Erythroblast (primary cell): Measurements from ENCODE around the gene SLC26A1.

Experiments used
- DNase-seq, 2 experiments: peaks; one replicate each; lab custom pipeline; 2025; lab: John Stamatoyannopoulos, UW
- GATA1 ChIP-seq: IDR thresholded peaks from 2 replicates; pipeline ENCODE4 v1.6.1; 2011; ENCODE audit warnings: low read depth, mild to moderate bottlenecking, control low read depth, low read length, moderate library complexity
- POLR2A ChIP-seq: IDR thresholded peaks from 2 replicates; pipeline ENCODE4 v1.6.1; 2011; ENCODE audit warnings: mild to moderate bottlenecking, low read length

The SLC26A1 gene

DNA sequence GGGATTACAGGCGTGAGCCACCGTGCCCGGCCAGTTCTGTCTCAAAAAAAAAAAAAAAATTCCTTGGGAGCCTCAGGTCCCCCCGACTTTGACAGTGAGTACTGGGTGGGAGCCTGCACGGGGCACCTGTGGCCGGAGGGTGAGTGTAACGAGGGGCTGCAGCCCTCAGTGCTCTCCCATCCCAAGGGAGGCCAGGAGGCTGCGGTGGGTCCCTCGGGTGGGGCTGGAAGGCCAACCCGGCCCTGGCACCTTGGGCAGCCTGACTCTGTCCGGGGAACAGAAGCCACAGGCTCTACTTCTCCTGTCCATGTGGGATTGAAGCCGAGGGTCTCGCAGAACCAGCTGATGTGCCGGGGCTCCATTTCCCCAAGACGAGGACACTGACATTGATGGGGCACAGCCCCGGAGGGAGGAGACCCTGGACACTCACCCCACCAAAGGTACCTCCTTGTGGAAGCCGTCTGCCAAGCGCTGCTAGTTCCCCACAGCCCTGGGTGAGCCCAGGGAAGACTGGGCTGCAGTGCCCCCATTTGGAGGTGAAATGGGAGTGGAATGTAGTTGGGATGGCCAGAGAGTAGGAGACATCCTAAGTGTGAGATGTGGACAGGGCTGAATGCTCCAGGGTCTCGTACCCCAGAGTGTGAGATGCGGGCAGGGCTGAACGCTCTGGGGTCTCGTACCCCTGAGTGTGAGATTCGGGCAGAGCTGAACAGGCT lies 2.3 kb upstream of the SLC26A1 start:
- DNase-seq = no peak
- TF ChIP-seq GATA1 (no peak), POLR2A (no peak)

DNA sequence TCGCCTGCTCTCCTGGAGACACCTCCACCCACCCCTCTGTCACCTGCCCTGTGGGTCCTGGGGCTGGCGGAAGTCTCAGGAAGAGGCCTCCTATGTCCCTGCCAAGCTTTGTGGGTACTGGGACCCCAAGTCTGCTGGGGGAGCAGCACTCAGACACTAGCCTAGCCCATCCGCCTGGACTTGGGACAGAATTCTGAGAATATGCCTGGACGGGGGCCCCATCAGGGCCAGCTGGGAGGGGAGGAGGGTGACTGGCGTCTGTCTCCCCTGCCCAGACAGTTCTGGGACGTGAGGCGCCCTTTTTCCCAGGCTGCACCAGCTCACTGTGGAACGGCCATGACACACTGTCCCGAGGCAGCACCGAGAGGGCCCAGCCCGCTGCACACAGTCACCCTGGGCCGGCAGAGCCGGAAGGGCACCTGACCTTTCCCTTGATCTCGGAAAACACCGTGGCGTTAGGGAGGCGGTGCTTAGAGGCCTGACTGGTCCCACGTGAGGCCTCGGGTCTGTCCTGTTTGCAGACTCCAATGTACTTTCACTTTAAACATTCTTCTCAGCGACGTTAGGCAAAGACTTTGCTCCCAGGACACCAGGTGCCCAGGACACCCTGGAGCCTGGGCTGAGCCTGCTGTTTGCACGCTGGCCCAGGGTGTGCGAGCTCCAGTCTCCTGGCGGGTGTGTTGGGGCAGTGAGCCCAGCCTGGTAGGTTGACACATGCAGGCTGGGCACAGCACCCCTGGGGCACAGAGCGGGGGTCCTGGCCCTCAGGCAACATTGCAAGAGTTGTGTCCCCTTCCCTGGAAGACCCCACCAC lies 700 bp downstream of the SLC26A1 start:
- TF ChIP-seq POLR2A = no peak
- no peak for TF ChIP-seq GATA1
- DNase-seq = no peak

DNA sequence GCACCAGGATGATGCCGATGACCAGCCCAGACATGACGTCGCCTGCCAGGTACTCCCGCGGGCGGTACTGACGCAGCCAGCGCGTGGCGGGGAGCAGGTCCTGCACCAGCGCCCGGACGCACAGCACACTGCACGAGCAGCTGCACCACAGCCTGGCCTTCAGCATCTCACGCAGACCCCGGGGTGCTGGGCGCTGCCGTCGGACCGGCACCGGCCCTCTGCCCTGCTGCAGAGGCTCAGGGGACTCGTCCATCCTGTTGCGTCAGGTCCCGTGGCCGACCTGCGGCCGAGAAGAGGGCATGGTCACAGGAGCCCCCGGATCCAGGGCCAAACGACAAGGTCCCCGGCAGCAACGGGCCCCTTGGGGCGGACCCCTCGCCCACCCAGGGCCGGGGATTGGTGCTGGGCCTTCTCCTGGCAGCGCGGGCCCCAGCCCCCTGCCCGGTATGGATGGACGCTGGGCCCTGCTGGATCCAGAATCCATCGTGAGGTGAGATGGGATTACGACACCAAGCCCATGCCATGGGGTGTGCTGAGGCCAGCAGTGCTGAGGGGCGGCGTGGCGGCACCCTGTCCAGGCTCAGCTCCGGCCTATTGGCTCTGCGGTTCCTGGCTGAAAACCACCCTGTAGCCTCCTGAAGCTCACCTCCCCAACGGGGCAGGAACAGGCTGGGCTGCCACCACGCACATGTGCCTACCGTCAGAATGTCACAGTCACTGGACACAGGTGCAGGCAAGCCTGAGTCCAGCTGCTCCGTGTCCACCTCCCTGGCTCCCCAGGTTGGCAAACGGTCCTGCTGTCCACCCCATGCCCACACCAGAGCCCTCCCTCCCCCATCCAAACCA lies 1.5 kb downstream of the SLC26A1 start:
- no peak for TF ChIP-seq POLR2A
- no peak for TF ChIP-seq GATA1
- DNase-seq = no peak

DNA sequence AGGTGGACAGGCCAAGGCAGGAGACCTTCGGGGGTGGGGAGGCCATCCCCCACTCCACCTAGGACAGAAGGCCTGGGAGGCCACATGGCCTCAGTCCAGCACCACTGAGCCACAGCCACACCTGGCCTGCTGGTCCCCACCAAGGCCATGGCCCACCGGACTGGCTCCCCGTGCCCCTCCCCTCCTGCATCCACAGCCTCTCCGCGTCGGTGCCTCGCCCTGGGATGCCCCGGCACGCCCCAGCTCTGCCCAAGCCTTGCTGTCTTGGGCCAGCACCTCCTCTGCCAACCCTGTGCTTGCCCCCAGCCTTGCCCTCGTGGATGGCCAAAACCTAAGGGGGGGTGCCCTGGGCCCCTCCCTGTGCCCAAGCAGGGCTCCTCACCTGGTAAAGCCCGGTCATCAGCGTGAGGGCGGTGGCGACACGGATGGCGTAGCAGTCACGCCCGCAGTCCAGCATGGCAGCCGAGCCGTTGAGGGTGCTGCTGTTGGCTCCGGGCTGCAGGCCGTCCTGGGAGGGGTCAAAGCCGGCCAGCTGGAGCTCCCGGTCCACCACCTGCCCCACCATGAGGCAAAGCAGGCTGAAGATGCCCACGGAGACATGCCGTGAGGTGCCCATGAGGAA lies 2.3 kb downstream of the SLC26A1 start:
- DNase-seq = no peak
- TF ChIP-seq POLR2A (no peak), GATA1 (no peak)

DNA sequence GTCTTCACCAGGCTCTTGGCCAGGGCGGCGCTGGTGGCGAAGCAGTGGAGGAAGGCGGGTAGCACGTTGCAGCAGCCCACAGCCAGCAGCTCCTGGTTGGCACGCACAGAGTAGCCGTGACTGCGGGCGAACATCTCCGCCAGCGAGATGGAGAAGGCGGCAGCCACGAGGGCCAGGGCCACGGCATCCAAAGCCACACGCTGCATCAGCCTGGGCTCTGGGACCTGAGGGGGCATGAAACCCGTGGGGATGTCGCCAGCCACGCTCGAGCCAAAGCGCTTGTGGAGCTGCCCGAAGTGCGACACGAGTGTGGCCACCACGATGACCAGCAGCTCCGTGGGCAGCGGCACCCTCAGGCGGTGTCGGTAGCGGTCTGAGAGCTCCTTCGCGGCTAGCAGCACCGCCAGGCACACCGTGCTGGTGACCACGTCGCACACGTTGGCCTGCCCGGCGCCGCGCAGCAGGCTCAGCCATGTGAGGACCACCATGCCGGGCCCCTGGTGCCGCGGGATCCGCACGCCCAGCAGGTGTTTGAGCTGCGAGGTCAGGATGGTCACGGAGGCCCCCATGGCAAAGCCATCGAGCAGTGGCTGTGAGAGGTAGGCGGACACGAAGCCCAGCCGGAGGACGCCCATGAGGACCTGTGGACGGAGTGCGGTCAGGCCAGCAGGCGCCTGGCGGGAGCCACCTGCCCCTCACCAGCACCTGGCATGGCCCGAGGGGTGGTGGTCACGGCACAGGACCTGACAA lies 3.3 kb downstream of the SLC26A1 start:
- no peak for DNase-seq
- TF ChIP-seq GATA1 (no peak), POLR2A (no peak)

DNA sequence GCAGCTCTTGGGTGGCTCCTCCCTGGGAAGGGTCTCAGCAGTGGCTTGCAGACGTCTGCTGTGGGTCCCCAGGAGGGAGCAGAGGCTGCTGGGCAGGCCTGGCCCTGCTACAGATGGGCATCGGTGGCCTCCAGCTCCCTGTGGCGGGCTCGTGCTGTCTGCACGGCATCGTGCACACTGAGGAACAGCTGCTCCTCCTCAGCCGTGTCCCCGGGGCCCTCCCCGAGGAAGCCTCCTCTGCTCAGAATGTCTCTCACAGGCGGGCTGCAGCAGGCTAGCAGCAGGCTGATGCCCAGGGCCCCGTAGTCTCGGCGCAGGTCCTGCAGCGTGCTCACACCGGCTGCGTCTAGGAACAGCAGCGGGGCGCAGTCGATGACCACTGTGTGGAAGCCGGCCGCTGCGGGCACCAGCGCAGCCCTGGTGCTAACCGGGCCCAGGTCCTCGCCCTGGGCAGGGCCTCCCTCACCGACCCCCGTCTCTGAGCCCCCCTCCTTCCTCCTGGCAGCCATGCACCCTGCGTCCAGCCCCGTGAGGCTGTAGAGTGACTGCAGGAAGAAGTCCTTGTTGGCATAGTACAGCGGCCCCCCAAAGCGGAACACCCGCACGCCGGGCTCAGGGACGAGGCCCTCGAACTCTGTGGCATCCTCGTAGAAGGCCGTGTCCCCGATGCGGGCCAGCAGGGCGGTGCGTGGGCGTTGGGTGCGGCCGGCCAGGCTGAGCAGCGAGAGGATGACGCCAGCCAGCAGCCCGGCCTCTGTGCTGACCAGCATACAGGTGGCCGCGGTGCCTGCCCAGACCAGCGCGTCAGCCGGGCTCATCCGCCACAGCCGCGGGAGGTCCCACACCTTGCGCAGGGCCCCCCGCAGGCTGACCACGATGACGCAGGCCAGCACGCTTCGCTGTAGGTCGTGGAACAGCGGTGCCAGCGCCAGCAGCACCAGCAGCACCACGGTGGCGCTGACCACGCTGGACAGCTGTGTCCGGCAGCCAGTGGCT lies 4.2 kb downstream of the SLC26A1 start:
- no peak for DNase-seq
- no peak for TF ChIP-seq POLR2A
- TF ChIP-seq GATA1 = no peak

DNA sequence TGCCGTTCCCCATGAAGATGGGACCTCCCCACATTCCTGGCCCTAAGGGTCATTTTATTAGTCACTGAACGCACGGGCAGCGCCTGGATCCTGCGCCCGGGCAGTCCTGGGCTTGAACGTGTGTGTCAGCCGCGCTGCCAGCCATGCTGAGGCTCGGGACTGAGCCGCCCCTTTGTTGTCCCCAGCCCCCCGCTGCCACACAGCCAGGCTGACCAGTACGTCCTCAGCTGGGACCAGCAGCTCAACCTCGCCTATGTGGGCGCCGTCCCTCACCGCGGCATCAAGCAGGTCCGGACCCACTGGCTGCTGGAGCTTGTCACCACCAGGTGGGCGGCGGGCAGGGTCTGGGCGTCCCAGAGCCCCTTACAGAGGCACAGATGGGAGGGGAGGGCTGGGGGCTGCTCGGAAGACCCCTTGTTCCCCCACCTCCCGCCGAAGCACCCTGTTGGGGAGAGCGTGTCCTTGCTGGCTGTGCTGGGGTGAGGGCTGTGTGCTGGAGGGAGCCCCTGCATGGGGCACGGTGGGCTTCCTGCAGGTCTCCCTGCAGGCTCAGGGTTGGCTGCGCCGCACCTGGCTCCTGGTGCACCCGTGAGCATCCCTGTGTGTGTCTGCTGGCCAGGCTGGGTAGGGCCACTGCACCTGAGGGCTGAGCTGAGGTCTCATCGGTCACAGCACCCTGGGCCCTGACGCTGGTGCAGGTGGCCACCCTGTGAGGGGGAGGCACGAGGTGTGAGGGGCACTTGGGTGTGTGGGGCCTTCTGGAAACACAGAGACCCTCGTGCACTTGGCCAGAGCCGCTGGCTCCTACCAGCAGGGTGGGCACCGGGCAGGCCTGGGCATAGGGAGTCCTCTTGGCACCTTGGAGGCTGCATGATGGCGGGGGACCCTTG lies 5.3 kb downstream of the SLC26A1 start:
- DNase-seq = no peak
- TF ChIP-seq POLR2A (no peak), GATA1 (no peak)

DNA sequence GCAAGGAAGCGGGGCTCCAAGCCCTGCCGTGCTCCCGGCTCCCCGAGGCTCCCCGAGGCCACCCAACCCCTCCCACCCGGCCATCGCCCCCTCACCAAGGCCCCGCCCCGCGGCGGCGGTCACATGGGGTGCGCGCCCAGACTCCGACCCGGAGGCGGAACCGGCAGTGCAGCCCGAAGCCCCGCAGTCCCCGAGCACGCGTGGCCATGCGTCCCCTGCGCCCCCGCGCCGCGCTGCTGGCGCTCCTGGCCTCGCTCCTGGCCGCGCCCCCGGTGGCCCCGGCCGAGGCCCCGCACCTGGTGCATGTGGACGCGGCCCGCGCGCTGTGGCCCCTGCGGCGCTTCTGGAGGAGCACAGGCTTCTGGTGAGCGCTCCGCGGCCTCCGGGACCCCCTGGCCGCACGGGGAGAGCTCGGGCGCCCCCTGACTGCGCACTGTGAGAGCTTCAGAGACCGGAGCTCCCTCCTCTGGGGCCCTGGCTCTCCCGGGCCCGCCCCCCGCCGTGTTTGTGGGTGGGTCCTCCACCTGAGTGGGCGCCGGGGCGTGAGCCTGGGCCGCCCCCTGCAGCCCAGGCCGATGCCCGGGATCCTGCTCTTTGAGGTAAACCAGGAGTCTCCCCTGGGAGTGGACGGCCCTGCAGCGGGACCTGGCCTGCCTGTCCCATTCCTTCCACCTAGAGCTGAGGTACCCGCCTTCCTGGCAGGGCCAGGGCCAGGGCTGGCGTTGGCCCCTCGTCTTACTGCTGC lies 6.2 kb downstream of the SLC26A1 start, which contains the start of gene IDUA:
Gene IDUA (plus strand): TSS at position 166 of the 745 bp plus-strand sequence. CDS start 41 bp downstream, at position 207.
- TF ChIP-seq GATA1 (no peak), POLR2A (peak; percentile 48)
- DNase-seq = peak; percentile 80 to 81

DNA sequence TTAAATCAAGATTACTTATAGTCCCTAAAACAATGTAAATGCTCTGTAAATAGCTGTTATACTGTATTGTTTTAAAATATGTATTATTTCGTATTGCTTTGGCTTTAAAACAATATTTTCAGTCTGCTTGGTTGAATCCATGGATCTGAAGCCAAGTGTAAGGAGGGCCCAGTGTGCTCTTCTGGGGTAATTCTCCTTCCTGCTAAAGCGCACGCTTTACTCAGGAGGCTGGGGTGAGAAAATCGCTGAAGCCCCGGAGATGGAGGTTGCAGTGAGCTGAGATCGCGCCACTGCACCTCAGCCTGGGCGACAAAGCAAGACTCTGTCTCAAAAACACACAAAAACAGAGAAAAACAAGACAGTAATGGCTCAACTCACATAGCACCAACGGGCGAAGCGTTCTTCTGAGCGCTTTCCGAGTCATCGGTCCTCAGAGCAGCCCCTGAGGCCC lies 6.8 kb downstream of the SLC26A1 start:
- TF ChIP-seq GATA1 (no peak), POLR2A (no peak)
- no peak for DNase-seq

DNA sequence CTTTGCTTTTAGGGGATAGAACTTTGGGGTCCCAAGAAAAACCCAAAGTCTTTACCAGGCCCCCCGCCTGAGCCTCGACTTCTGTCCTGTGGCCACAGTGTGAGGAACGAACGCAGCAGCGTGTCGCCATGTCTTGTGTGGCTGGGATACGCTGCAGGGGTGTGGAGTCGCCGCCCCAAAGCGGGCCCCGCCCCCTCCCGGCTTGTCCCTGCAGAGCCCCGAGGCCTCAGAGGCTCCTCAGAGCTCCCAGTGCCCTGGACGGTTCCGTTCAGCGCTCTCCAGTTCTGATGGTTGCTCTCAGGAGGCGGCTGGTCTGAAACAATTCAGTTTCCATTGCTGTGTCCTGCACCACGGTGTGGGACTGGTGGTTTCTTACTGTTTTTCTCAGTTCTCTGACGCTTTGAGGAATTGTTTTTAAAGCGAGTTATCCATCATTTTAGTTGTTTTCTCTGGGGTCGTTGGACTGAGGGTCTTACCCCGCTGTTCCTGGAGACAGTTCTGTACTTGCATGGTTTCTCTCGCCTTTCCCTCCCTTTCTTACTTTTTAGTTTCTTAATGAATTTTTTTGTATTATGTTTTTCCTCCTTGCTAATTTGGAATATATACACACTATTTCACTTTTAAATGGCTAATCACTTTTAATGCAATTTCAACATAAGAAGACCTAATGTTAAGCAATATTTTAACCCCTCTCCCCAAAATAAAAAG lies 7.9 kb downstream of the SLC26A1 start:
- peak; percentile 80 to 81 for DNase-seq
- TF ChIP-seq POLR2A = peak; percentile 40
- TF ChIP-seq GATA1 = no peak
